ENCODE results near the gene TSPAN15.
"Not testable (repeated sequence)": the region's sequence is repeated elsewhere in the genome, so short reads cannot be mapped to it uniquely, and the experiment has no call there.

The TSPAN15 gene

GRCh38 chr10:69506834-69507713 lies 55.8 kb downstream of the TSPAN15 start:
- Mint-ChIP-seq H3K27ac (no peak overlapping the region), H3K27me3 (ENCODE audit: low read depth) (peaks cover 21% of the 10 kb centered on the region), H3K9me3 (no peaks in the 10 kb centered on the region), H3K4me3 (peak overlapping the region; percentile 68), H3K36me3 (ENCODE audit: low read depth) (no peaks in the 10 kb centered on the region), H3K4me1 (ENCODE audit: low read depth) (peaks cover 7% of the 10 kb centered on the region)
- DNase-seq (ENCODE audit: low spot score) = no peak

- Mint-ChIP-seq H3K4me1 (ENCODE audit: low read depth) (peaks cover 7% of the 10 kb centered on the region), H3K27ac (no peak overlapping the region), H3K4me3 (no peak overlapping the region), H3K36me3 (ENCODE audit: low read depth) (no peaks in the 10 kb centered on the region), H3K9me3 (no peaks in the 10 kb centered on the region), H3K27me3 (ENCODE audit: low read depth) (peaks cover 27% of the 10 kb centered on the region)
- DNase-seq (ENCODE audit: low spot score) = no peak
Measured at GRCh38 chr10:69508738-69509340, 57.6 kb downstream of the TSPAN15 start.

- no peak overlapping the region for H3K27ac Mint-ChIP-seq
- H3K9me3 Mint-ChIP-seq = no peaks in the 10 kb centered on the region
- no peak overlapping the region for H3K4me3 Mint-ChIP-seq
- DNase-seq (ENCODE audit: low spot score) = no peak
- peaks cover 2% of the 10 kb centered on the region for H3K4me1 Mint-ChIP-seq (ENCODE audit: low read depth)
- H3K27me3 Mint-ChIP-seq (ENCODE audit: low read depth) = peaks cover 28% of the 10 kb centered on the region
- no peaks in the 10 kb centered on the region for H3K36me3 Mint-ChIP-seq (ENCODE audit: low read depth)
Measured at GRCh38 chr10:69512901-69513300, 61.6 kb downstream of the TSPAN15 start.

- Mint-ChIP-seq H3K9me3 (no peaks in the 10 kb centered on the region), H3K36me3 (ENCODE audit: low read depth) (no peaks in the 10 kb centered on the region), H3K4me3 (no peak overlapping the region), H3K4me1 (ENCODE audit: low read depth) (no peaks in the 10 kb centered on the region), H3K27ac (no peak overlapping the region), H3K27me3 (ENCODE audit: low read depth) (peaks cover 28% of the 10 kb centered on the region)
- no peak for DNase-seq (ENCODE audit: low spot score)
Measured at GRCh38 chr10:69513617-69514016, 62.4 kb downstream of the TSPAN15 start.

GRCh38 chr10:69515699-69516259 lies 64.5 kb downstream of the TSPAN15 start:
- H3K36me3 Mint-ChIP-seq (ENCODE audit: low read depth) = no peaks in the 10 kb centered on the region
- H3K9me3 Mint-ChIP-seq = no peaks in the 10 kb centered on the region
- H3K4me3 Mint-ChIP-seq = no peak overlapping the region
- H3K27me3 Mint-ChIP-seq (ENCODE audit: low read depth) = peaks cover 17% of the 10 kb centered on the region
- H3K4me1 Mint-ChIP-seq (ENCODE audit: low read depth) = no peaks in the 10 kb centered on the region
- no peak overlapping the region for H3K27ac Mint-ChIP-seq
- DNase-seq (ENCODE audit: low spot score) = peak; percentile 55

GRCh38 chr10:69516316-69516715 lies 65.1 kb downstream of the TSPAN15 start:
- no peaks in the 10 kb centered on the region for H3K9me3 Mint-ChIP-seq
- no peaks in the 10 kb centered on the region for H3K36me3 Mint-ChIP-seq (ENCODE audit: low read depth)
- peaks cover 13% of the 10 kb centered on the region for H3K27me3 Mint-ChIP-seq (ENCODE audit: low read depth)
- no peak for DNase-seq (ENCODE audit: low spot score)
- H3K4me1 Mint-ChIP-seq (ENCODE audit: low read depth) = no peaks in the 10 kb centered on the region
- no peak overlapping the region for H3K27ac Mint-ChIP-seq
- H3K4me3 Mint-ChIP-seq = no peak overlapping the region

GRCh38 chr10:69516796-69517195 lies 65.5 kb downstream of the TSPAN15 start:
- H3K4me3 Mint-ChIP-seq = no peak overlapping the region
- H3K27ac Mint-ChIP-seq = no peak overlapping the region
- no peak for DNase-seq (ENCODE audit: low spot score)
- H3K36me3 Mint-ChIP-seq (ENCODE audit: low read depth) = no peaks in the 10 kb centered on the region
- no peaks in the 10 kb centered on the region for H3K4me1 Mint-ChIP-seq (ENCODE audit: low read depth)
- peaks cover 11% of the 10 kb centered on the region for H3K27me3 Mint-ChIP-seq (ENCODE audit: low read depth)
- H3K9me3 Mint-ChIP-seq = no peaks in the 10 kb centered on the region

- Mint-ChIP-seq H3K27me3 (ENCODE audit: low read depth) (peaks cover 12% of the 10 kb centered on the region), H3K4me1 (ENCODE audit: low read depth) (no peaks in the 10 kb centered on the region), H3K27ac (no peak overlapping the region), H3K36me3 (ENCODE audit: low read depth) (no peaks in the 10 kb centered on the region), H3K9me3 (no peaks in the 10 kb centered on the region), H3K4me3 (no peak overlapping the region)
- DNase-seq (ENCODE audit: low spot score) = no peak
Measured at GRCh38 chr10:69517271-69517848, 66.1 kb downstream of the TSPAN15 start.

GRCh38 chr10:69527961-69528360 lies 76.7 kb downstream of the TSPAN15 start:
- no peaks in the 10 kb centered on the region for H3K9me3 Mint-ChIP-seq
- no peak overlapping the region for H3K27ac Mint-ChIP-seq
- H3K27me3 Mint-ChIP-seq (ENCODE audit: low read depth) = peaks cover 11% of the 10 kb centered on the region
- H3K4me1 Mint-ChIP-seq (ENCODE audit: low read depth) = no peaks in the 10 kb centered on the region
- no peak for DNase-seq (ENCODE audit: low spot score)
- no peaks in the 10 kb centered on the region for H3K36me3 Mint-ChIP-seq (ENCODE audit: low read depth)
- no peak overlapping the region for H3K4me3 Mint-ChIP-seq

- Mint-ChIP-seq H3K9me3 (no peaks in the 10 kb centered on the region), H3K27ac (no peak overlapping the region), H3K27me3 (ENCODE audit: low read depth) (peaks cover 4% of the 10 kb centered on the region), H3K4me1 (ENCODE audit: low read depth) (no peaks in the 10 kb centered on the region), H3K36me3 (ENCODE audit: low read depth) (no peaks in the 10 kb centered on the region), H3K4me3 (no peak overlapping the region)
- DNase-seq (ENCODE audit: low spot score) = no peak
Measured at GRCh38 chr10:69533658-69534057, 82.4 kb downstream of the TSPAN15 start.

GRCh38 chr10:69536521-69536920 lies 85.3 kb downstream of the TSPAN15 start:
- not testable (repeated sequence) for H3K27me3 Mint-ChIP-seq (ENCODE audit: low read depth); H3K4me1 Mint-ChIP-seq (ENCODE audit: low read depth); H3K4me3 Mint-ChIP-seq; H3K36me3 Mint-ChIP-seq (ENCODE audit: low read depth); H3K27ac Mint-ChIP-seq; DNase-seq (ENCODE audit: low spot score)
- H3K9me3 Mint-ChIP-seq = peaks cover 11% of the 10 kb centered on the region

- Mint-ChIP-seq H3K9me3 (peaks cover 17% of the 10 kb centered on the region), H3K4me1 (ENCODE audit: low read depth) (no peaks in the 10 kb centered on the region), H3K27me3 (ENCODE audit: low read depth) (peaks cover 4% of the 10 kb centered on the region), H3K36me3 (ENCODE audit: low read depth) (no peaks in the 10 kb centered on the region), H3K27ac (no peak overlapping the region), H3K4me3 (no peak overlapping the region)
- no peak for DNase-seq (ENCODE audit: low spot score)
Measured at GRCh38 chr10:69537449-69537848, 86.2 kb downstream of the TSPAN15 start.

GRCh38 chr10:69538461-69538860 lies 87.2 kb downstream of the TSPAN15 start:
- no peak for DNase-seq (ENCODE audit: low spot score)
- no peak overlapping the region for H3K4me3 Mint-ChIP-seq
- no peaks in the 10 kb centered on the region for H3K36me3 Mint-ChIP-seq (ENCODE audit: low read depth)
- H3K4me1 Mint-ChIP-seq (ENCODE audit: low read depth) = no peaks in the 10 kb centered on the region
- peaks cover 17% of the 10 kb centered on the region for H3K9me3 Mint-ChIP-seq
- H3K27ac Mint-ChIP-seq = no peak overlapping the region
- H3K27me3 Mint-ChIP-seq (ENCODE audit: low read depth) = no peaks in the 10 kb centered on the region

GRCh38 chr10:69541463-69541862 lies 90.2 kb downstream of the TSPAN15 start:
- H3K4me1 Mint-ChIP-seq (ENCODE audit: low read depth) = no peaks in the 10 kb centered on the region
- H3K36me3 Mint-ChIP-seq (ENCODE audit: low read depth) = no peaks in the 10 kb centered on the region
- no peak for DNase-seq (ENCODE audit: low spot score)
- H3K4me3 Mint-ChIP-seq = no peak overlapping the region
- H3K27me3 Mint-ChIP-seq (ENCODE audit: low read depth) = no peaks in the 10 kb centered on the region
- peaks cover 17% of the 10 kb centered on the region for H3K9me3 Mint-ChIP-seq
- no peak overlapping the region for H3K27ac Mint-ChIP-seq

Measured in T-helper 2 cell treated with Interferon-gamma antibody and Interleukin-4, amounts not matched to agents 5 μg/mL and 100 μg/mL, for 36 hours (primary cell).